ENCODE measurements around the gene CPVL. TPM values are rescaled to one million over a fixed set of nuclear protein-coding genes. Genes with fewer than 3 reads are reported as not detected.

CPVL gene
- total RNA-seq, 3 donors from 2014 or later, result 11.4 to 44.2 (median 13.4) TPM

DNA sequence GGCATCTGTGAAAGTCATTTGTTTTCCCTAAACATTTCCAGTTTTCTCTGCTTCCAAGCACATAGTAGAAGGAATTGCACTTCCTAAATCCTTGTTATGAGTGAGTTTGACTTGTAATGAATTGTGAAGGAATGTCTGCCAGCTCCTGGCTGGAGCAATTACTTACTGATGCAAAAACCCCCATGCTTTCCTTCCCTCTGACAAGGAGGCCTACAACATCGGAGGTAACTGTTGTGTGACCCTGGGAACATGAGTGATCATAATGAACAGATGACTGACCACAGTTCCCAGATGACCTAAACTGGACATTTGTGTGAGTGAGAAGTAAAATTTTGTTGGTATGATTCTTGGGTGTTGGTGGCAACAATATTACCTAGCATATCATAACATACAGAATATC is 21.4 kb upstream of the CPVL start:
- no peak for DNase-seq (ENCODE audit: low spot score in 2 of 2)
- Histone ChIP-seq H3K4me3 (no peak overlapping the region), H3K27me3 (no peaks in the 10 kb centered on the region), H3K9me3 (peaks cover 0 to 12% of the 10 kb centered on the region in 2 donors), H3K4me1 (no peaks in the 10 kb centered on the region), H3K27ac (no peak overlapping the region), H3K36me3 (no peaks in the 10 kb centered on the region)
- TF ChIP-seq, protein P1, sequence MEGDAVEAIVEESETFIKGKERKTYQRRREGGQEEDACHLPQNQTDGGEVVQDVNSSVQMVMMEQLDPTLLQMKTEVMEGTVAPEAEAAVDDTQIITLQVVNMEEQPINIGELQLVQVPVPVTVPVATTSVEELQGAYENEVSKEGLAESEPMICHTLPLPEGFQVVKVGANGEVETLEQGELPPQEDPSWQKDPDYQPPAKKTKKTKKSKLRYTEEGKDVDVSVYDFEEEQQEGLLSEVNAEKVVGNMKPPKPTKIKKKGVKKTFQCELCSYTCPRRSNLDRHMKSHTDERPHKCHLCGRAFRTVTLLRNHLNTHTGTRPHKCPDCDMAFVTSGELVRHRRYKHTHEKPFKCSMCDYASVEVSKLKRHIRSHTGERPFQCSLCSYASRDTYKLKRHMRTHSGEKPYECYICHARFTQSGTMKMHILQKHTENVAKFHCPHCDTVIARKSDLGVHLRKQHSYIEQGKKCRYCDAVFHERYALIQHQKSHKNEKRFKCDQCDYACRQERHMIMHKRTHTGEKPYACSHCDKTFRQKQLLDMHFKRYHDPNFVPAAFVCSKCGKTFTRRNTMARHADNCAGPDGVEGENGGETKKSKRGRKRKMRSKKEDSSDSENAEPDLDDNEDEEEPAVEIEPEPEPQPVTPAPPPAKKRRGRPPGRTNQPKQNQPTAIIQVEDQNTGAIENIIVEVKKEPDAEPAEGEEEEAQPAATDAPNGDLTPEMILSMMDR (IDR thresholded peaks at IDR 0.05), result no peak
- TF ChIP-seq POLR2A (IDR thresholded peaks at IDR 0.05) (no peak), POLR2AphosphoS5 (IDR thresholded peaks at IDR 0.05) (no peak)
- intact Hi-C loops (cut with DNase I; ENCODE audit: low total_unique reads), result no loop called here

DNA sequence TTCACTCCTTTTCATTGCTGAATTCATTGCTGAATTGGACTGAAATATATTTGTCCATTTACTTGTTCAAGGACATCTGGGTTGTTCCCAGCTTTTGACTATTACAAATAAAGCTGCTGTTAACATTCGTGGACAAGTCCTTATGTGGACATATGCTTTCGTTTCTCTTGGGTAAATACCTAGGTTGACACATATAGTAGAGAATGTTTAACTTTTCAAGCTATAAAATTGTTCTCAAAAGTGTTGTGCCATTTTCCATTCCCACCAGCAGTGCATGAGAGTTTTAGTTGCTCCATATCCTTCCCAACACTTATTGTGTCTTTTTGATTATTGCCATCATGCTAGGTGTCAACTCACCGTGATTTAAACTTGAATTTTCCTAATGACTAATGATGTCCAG is 17.5 kb upstream of the CPVL start:
- H3K4me3 ChIP-seq, result no peak overlapping the region
- no peak for DNase-seq (ENCODE audit: low spot score in 2 of 2)

DNA sequence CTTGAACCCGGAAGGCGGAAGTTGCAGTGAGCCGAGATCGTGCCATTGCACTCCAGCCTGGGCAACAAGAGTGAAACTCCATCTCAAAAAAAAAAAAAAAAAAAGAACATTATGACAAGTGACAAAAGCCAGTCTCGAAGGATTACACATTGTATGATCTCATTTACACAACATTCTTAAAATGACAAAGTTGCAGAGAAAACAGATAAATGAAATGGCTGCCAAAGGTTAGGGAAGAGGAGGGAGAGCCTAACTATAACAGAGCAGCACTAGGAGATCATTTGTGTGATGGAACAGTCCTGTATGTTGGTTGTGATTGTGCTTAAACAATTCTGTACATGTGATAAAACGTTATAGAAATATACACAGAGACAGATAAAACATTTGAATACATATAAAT is 16.2 kb upstream of the CPVL start:
- intact Hi-C loops (cut with DNase I; ENCODE audit: low total_unique reads), result no loop called here
- TF ChIP-seq POLR2AphosphoS5 (IDR thresholded peaks at IDR 0.05), result no peak
- TF ChIP-seq POLR2A (IDR thresholded peaks at IDR 0.05), result no peak
- TF ChIP-seq, protein P1 (IDR thresholded peaks at IDR 0.05), result no peak
- no peak overlapping the region for H3K4me3 ChIP-seq

More for the DNA sequence above, 17.5 kb upstream of the CPVL start:
- Histone ChIP-seq H3K27me3 (no peaks in the 10 kb centered on the region), H3K4me1 (no peaks in the 10 kb centered on the region), H3K9me3 (peaks cover 0 to 12% of the 10 kb centered on the region in 2 donors), H3K36me3 (no peaks in the 10 kb centered on the region), H3K27ac (no peak overlapping the region)
- intact Hi-C loops (cut with DNase I; ENCODE audit: low total_unique reads), result no loop called here
- TF ChIP-seq POLR2AphosphoS5 (IDR thresholded peaks at IDR 0.05) (no peak), POLR2A (IDR thresholded peaks at IDR 0.05) (no peak)
- TF ChIP-seq, protein P1 (IDR thresholded peaks at IDR 0.05), result no peak

DNA sequence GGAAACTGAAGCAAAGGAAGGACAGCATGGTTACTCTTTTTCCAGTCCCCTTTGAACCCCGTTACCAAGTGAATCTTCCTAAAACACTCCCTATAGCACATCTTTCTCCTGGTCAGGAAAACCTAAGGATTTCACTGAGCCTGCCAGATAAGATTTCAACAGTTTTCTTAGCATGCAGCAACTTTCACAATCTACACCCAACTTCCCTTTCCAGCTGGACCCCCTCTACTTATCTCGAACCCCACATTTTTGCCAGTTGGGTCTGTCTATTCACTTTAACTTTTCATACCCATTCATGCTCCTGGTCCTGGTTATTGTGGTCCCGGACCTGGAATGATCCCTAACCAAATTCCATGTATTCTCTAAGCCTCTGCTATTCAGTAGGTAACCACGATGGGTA is 14.9 kb upstream of the CPVL start:
- H3K4me1 ChIP-seq, result no peaks in the 10 kb centered on the region
- no peak overlapping the region for H3K4me3 ChIP-seq
- H3K36me3 ChIP-seq, result no peaks in the 10 kb centered on the region
- no peaks in the 10 kb centered on the region for H3K27me3 ChIP-seq
- H3K9me3 ChIP-seq, result peaks cover 0 to 9% of the 10 kb centered on the region in 2 donors
- TF ChIP-seq POLR2A (IDR thresholded peaks at IDR 0.05) (no peak), POLR2AphosphoS5 (IDR thresholded peaks at IDR 0.05) (no peak)
- TF ChIP-seq, protein P1 (IDR thresholded peaks at IDR 0.05), result no peak
- DNase-seq (ENCODE audit: low spot score in 2 of 2), result no peak
- H3K27ac ChIP-seq, result no peak overlapping the region
- intact Hi-C loops (cut with DNase I; ENCODE audit: low total_unique reads), result no loop called here

More for the DNA sequence above, 16.2 kb upstream of the CPVL start:
- H3K27me3 ChIP-seq, result no peaks in the 10 kb centered on the region
- H3K36me3 ChIP-seq, result no peaks in the 10 kb centered on the region
- H3K9me3 ChIP-seq, result peaks cover 0 to 12% of the 10 kb centered on the region in 2 donors
- no peak for DNase-seq (ENCODE audit: low spot score in 2 of 2)
- no peak overlapping the region for H3K27ac ChIP-seq
- no peaks in the 10 kb centered on the region for H3K4me1 ChIP-seq

DNA sequence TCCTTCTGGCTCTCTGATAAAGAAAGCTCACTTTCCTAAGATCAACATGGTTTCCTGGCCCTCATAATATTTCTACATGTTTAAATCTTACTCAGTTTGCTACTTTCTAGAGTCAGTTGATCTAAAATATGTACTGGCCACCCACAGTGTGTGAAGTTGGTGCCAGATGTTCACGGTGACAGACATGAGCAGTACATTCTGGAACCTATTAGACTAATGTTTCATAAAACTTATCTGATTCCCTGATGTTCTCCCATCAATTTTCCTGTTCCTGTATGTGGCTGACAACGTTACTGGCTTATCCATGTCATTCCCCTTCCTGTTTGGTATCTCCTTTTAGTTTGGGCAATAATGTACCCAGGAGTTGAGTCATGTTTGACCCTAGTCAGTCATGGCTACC is 13.7 kb upstream of the CPVL start:
- H3K4me3 ChIP-seq, result no peak overlapping the region
- no peaks in the 10 kb centered on the region for H3K36me3 ChIP-seq
- H3K27ac ChIP-seq, result no peak overlapping the region
- no peaks in the 10 kb centered on the region for H3K27me3 ChIP-seq
- intact Hi-C loops (cut with DNase I; ENCODE audit: low total_unique reads), result no loop called here
- H3K9me3 ChIP-seq, result no peaks in the 10 kb centered on the region
- no peaks in the 10 kb centered on the region for H3K4me1 ChIP-seq
- TF ChIP-seq POLR2A (IDR thresholded peaks at IDR 0.05) (no peak), POLR2AphosphoS5 (IDR thresholded peaks at IDR 0.05) (no peak)
- TF ChIP-seq, protein P1 (IDR thresholded peaks at IDR 0.05), result no peak
- DNase-seq (ENCODE audit: low spot score in 2 of 2), result no peak

Data from breast epithelium (tissue), 4 donors.